CD4-positive, alpha-beta T cell treated with Interleukin-10 for 1 hour (primary cell): ENCODE data around the gene FZD7.

Source experiments
- DNase-seq: peaks from one replicate; pipeline ENCODE4 v3.0.0-alpha.2; 2020

Gene FZD7

DNA sequence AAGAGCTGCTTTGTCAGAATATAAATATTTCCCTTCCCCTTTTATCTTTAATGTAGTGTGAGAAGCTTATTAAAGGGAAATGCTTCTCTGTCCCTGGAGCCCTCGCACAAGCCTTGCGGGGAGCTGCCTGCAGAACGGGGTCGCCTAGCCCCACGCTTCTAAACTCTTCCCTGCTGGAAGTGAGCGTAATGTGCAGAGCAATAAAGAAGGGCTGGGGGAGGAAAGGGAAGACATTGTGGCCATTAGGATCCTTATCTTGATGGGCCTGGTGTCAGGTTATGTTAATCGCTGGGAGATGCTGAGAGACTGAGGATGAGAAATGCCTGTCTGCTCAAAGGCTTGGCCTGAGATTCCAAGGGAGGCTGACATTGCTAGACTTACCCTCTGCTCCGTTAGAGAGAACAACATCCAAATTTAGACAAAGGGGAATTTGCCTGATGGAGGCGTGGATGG lies 18.9 kb upstream of the FZD7 start:
- no peak for DNase-seq

DNA sequence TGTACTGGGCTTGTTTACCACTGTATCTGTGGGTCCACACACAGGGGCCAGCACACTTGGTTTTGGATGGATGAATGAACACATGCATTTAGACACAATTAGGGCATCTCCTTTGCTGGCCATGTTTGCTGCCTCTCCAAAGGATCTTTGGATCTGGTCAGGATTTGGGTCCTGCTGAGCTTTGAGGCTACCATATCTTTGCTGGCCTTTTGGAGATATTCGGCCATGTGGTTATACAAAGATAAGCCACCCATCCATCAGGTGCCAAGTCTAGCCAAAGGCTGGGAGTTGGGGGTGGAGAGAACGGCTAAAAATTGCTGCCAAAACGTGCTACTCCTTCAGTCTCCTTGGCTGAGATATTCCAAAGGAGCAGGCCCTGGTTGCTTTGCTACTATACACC lies 18.2 kb upstream of the FZD7 start:
- DNase-seq, result no peak

DNA sequence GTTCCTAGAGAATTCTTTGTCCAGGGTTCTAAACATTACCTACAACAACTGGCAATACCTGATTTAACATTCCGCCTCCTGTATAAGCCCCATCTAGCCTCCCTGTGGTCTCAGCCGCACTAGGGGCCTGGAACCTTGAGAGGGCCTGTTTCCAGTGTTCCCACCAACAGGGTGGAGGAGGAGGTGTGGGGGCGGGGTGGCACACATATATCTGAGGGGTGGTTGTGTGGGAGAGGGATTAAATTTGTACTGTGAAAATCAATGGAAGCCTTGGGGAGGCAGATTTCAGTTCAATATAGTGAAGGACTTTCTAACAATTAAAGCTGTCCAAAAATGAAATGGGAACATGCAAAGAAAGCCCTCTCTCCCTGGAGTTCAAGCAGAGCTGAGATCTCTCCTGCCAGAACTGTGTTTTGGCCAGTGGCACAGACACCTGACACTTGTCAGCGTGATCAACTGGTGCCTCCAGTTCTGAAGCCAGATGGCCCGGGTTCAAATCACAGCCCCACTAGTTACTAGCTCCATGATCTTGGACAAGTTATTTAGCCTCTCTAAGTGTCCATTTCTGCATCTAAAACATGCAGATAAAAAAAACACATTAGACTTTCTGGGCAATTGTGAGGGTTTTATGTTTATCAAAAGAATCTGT lies 17.0 kb upstream of the FZD7 start:
- DNase-seq, result no peak

DNA sequence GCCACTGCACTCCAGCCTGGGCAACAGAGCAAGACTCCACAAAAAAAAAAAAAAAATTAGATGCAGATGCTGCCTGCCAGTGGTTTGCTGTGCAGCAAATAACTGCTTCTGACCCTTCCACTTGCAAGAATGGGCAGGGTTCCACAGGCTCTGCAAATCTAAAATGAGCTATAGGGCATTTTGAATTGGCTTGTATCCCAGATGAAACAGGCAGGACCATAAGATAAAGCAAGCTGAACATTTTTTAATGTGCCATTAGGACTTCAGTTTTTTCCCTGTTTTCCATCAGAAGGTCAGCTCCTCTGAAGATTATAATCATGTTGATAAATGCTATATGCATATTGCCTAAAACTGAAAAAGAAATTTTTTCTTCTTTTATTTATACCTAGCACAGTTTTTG lies 15.7 kb upstream of the FZD7 start:
- no peak for DNase-seq

DNA sequence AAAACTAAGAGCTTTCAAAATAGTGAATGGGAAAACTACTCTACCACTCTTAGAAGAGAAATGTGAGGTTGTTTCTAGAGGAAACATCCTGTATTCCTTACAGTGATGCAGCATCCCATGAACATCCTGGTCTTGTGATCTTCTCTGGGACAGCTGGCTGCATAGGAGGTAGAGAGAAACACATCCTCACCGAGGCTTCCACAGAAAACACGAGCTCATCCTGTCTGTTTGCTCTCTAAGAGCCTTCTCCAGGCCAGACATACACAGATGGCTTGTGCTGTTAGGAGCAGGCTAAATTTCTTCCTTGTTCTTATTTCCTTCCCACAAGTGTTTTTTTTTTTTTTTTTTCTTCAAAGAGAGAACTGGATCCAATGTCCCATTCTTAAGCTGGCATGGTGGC lies 14.7 kb upstream of the FZD7 start:
- DNase-seq, result no peak

DNA sequence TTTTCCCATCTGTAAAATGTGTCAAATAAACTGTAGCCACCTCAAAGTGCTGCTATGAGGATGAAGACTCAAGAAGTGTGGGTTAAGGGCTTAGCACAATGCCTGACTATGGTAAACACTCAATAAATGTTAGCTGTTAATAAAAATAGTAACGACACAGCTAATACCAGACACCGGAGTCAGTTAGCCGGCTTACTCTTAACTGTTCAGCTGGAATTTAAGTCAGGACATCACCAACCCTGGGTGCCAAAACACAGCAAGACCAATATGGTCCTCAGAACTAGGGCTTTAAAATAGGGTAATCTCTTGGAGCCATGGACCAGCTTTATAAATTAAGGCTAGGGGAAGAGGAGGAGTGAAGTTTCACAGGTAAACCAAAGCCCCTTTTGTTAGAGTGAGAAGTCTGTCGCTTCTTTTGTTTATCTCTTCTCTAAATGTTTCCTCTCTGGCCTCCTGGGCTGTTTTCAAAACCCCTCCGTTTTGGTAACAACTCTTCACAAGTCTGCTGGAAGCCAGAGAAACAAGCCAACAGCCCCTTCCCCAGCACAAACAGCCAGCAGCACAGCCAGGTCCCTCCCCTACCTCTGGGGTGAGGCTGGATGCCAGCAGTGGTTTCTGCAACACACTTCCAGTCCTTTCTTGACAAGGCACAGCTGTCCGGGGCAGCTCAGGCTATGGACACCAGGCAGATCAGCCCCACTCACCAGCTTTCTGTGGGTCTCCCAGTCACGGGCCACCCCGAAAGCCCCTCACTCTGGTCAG lies 13.8 kb upstream of the FZD7 start:
- no peak for DNase-seq

DNA sequence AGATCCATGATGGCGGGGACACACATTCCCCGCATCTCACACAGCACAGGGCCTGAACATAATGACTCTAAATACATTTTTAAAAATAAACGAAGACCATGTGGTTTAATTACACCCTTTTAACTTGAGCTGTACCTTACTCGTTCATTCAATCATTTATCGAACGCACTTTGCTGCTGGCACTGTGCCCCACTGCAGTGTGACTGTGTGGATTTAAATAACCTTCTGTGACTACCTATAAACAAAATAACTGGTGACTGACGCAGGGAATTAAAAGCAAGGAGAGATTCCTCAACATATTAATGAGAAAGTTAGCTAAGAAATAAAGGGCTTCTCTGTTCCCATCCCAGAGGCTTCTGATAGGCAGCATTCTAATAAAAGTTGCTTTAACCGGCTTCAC lies 10.9 kb upstream of the FZD7 start:
- DNase-seq, result no peak

DNA sequence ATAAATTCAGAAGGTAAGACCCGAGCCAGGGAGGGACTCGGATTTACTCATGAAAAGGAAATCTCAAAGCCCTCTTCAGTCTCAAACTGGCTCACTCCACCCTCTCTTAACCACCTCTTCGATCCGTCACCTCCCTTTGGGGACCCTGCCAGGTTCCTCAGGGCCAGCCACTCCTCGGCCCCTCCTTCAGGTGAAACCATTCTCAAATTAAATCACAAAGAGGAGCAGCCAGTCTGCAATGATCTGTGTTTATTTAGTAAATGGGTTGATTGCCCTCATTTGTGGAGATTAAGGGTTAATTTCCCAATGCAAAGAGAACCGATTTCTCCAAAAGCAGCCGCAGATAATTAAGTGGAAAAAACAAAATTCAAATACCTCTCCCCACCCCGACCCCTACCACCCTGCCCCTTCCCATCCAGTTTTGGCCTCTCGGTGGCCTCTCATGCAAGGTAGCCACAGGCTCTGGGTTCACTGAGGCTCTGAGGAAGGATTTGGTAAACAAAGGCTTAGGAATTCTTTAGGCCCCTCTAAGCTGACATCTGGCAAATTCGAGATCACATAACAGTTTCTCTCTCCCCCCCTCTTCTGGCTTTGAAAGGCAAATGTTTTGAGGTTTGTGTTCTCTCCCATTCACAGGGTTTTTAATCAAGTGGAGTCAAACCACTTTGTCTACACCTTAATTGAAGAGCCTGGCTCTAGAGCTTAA lies 10.3 kb upstream of the FZD7 start:
- DNase-seq, result no peak

DNA sequence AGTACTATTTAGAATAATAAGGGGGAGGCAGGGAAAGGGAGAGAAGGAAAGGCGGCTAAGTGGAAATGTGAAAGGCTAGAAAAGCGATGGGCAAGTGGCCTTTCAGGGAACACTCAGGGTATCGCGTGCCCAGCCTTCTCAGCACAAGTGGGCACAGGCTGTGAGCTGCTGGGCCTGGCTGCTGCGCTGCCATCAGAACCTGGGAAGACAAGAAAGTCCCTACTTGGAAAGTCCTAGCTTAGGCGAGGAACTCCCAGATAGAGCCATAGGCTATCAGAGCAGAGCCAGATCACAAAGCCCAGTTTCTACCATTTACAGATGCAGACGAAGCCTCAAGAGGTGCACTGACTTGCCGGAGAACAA lies 9.8 kb upstream of the FZD7 start:
- no peak for DNase-seq

DNA sequence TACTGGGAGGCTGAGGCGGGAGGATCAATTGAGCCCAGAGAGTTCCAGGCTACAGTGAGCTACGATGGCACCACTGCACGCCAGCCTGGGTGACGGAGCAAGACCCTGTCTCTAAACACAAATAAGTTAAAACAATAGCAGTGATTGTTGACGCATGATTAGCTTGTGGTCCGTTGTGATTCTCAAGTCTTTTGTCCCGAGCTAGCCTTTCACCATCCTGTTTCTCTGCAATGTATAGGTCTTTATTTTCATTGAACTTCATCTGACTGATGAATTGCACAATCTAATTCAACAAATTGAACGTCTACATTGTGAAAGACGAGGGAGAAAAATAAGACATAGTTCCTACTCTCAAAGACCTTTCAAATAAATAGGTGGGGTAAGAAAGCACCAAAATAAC lies 8.8 kb upstream of the FZD7 start:
- no peak for DNase-seq

DNA sequence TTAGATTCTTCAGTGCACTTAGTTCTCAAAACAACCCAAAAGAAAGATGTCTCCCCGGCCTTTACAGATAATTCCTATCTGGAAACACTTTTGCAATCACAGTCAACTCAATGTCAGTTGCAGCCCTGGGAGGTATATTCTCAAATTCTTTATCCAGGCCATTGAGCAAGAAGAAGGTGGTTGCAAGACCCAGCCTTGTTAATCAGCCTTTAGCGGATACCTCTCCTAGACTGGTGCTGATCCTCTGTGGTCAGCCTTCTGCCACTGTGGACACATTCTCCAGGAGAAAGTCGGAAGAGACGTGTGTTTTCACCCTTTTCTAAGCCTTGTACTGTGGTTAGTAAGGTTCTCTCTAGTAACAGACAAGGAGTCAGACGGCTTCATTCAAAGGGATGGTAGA lies 7.8 kb upstream of the FZD7 start:
- DNase-seq, result no peak

DNA sequence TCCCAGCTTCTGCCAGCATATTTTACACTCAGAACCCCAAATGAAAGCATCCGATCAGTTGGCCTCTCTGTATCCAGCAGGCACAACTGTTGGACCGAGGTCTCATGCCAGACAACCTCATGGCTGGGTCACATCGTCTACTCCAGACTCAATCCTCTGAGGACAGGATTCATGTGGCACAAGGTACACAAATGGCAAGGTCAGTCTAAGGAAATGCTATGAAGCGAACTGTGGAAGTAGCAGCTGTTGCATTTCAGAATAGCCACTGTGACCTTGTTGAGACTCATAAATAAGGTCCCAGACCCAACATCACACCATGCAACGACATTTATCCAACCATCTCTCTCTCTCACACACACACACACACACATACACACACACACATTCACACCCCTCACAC lies 7.1 kb upstream of the FZD7 start:
- no peak for DNase-seq

DNA sequence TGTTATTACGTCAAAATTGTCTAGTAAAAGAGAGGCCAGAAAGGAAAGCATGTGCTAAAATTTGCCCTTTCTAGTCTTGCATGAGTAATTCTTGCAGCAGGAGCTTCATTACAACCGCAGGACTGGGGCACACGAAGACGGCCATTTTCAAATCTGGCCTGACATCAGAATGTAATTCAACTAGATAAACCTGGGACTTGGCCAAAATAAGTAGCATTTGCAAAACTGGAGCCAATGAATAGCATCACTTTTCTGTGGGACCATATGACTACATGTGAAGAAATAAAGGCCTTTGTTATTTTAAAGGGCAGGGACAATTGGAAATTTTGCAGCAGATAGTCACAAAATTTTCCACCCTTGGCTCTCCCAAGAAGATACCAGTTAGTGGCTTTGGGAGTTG lies 3.0 kb upstream of the FZD7 start:
- no peak for DNase-seq

DNA sequence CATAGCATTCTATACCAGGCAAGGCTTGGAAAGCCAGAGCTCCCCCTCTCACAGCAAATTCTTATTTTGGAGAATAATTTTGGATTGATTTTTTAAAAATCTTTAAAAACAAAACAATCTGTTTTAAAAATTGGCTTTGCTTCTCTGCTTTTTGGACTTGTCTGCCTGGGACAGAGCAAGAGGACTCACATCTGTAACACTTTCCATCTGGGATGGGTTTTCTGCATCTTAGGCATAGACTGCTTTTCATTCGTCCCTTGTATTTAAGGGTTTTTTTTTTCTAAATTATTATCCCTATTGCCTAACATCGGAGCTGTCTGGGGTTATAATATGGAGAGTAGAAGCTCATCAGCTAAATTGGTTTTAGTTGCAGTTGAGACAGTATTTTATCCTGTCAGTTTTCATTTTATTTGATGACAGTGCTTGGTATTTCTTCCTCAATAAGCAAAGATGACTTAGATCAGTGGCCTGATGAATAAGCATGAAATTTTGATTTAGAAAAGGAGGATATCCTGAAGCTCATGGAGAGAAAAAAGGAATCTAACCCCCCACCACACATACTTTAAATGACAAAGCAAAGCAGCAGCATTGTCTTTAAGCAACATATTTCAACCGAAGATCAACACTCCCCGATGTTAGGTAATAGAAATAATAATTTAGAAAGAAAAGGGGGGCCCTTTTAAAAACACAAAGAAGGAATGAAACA lies 2.3 kb upstream of the FZD7 start:
- DNase-seq, result no peak

DNA sequence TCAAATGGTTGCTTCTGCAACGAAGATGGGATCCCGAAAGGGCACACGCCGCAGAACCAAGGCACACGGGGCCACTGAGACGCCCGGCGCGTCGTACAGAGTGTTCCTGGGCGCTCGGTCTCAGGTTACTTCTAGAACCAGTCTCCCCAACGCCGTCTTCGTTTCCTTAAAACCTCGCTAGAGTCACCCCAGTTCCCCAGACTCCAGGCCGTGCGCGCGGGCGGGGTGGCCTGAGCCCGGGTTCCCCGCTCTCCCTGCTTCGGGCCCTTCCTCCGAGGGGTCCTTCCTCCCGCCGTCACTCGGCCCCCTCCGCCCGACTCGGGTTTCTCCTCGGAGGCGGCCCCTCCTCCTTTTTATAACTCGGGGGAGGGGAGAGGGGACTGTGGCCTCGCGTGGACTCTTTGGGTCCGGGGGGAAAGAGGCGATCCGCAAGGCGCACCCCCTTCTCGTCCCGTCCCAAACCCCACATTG lies 774 bp upstream of the FZD7 start:
- DNase-seq, result peak; percentile 33

DNA sequence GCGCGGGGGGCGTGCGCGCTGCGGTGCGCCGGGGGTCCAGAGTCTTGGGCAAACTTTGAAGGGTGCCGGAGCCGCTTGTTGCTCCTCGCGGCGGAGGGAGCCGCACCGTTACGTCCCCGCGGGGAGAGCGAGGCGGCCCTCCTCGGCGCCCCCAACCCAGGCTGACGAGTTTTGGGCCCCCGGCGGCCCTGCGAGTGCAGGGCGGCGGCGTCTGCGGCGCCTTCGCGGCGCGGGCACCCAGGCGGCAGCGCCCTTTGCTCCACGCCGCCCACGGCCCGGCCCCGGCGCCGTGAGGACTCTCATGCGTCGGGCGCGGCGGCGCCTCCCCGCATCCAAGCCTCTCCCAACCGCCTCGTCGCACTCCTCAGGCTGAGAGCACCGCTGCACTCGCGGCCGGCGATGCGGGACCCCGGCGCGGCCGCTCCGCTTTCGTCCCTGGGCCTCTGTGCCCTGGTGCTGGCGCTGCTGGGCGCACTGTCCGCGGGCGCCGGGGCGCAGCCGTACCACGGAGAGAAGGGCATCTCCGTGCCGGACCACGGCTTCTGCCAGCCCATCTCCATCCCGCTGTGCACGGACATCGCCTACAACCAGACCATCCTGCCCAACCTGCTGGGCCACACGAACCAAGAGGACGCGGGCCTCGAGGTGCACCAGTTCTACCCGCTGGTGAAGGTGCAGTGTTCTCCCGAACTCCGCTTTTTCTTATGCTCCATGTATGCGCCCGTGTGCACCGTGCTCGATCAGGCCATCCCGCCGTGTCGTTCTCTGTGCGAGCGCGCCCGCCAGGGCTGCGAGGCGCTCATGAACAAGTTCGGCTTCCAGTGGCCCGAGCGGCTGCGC lies 814 bp downstream of the FZD7 start:
- DNase-seq, result peak; percentile 26

DNA sequence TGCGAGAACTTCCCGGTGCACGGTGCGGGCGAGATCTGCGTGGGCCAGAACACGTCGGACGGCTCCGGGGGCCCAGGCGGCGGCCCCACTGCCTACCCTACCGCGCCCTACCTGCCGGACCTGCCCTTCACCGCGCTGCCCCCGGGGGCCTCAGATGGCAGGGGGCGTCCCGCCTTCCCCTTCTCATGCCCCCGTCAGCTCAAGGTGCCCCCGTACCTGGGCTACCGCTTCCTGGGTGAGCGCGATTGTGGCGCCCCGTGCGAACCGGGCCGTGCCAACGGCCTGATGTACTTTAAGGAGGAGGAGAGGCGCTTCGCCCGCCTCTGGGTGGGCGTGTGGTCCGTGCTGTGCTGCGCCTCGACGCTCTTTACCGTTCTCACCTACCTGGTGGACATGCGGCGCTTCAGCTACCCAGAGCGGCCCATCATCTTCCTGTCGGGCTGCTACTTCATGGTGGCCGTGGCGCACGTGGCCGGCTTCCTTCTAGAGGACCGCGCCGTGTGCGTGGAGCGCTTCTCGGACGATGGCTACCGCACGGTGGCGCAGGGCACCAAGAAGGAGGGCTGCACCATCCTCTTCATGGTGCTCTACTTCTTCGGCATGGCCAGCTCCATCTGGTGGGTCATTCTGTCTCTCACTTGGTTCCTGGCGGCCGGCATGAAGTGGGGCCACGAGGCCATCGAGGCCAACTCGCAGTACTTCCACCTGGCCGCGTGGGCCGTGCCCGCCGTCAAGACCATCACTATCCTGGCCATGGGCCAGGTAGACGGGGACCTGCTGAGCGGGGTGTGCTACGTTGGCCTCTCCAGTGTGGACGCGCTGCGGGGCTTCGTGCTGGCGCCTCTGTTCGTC lies 1.7 kb downstream of the FZD7 start:
- DNase-seq, result peak; percentile 26

DNA sequence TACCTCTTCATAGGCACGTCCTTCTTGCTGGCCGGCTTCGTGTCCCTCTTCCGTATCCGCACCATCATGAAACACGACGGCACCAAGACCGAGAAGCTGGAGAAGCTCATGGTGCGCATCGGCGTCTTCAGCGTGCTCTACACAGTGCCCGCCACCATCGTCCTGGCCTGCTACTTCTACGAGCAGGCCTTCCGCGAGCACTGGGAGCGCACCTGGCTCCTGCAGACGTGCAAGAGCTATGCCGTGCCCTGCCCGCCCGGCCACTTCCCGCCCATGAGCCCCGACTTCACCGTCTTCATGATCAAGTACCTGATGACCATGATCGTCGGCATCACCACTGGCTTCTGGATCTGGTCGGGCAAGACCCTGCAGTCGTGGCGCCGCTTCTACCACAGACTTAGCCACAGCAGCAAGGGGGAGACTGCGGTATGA lies 2.3 kb downstream of the FZD7 start:
- DNase-seq, result no peak

DNA sequence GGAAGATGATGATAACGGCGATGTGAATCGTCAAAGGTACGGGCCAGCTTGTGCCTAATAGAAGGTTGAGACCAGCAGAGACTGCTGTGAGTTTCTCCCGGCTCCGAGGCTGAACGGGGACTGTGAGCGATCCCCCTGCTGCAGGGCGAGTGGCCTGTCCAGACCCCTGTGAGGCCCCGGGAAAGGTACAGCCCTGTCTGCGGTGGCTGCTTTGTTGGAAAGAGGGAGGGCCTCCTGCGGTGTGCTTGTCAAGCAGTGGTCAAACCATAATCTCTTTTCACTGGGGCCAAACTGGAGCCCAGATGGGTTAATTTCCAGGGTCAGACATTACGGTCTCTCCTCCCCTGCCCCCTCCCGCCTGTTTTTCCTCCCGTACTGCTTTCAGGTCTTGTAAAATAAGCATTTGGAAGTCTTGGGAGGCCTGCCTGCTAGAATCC lies 3.0 kb downstream of the FZD7 start:
- no peak for DNase-seq

DNA sequence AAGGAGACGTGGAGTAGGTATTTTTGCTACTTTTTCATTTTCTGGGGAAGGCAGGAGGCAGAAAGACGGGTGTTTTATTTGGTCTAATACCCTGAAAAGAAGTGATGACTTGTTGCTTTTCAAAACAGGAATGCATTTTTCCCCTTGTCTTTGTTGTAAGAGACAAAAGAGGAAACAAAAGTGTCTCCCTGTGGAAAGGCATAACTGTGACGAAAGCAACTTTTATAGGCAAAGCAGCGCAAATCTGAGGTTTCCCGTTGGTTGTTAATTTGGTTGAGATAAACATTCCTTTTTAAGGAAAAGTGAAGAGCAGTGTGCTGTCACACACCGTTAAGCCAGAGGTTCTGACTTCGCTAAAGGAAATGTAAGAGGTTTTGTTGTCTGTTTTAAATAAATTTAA lies 3.4 kb downstream of the FZD7 start:
- no peak for DNase-seq

DNA sequence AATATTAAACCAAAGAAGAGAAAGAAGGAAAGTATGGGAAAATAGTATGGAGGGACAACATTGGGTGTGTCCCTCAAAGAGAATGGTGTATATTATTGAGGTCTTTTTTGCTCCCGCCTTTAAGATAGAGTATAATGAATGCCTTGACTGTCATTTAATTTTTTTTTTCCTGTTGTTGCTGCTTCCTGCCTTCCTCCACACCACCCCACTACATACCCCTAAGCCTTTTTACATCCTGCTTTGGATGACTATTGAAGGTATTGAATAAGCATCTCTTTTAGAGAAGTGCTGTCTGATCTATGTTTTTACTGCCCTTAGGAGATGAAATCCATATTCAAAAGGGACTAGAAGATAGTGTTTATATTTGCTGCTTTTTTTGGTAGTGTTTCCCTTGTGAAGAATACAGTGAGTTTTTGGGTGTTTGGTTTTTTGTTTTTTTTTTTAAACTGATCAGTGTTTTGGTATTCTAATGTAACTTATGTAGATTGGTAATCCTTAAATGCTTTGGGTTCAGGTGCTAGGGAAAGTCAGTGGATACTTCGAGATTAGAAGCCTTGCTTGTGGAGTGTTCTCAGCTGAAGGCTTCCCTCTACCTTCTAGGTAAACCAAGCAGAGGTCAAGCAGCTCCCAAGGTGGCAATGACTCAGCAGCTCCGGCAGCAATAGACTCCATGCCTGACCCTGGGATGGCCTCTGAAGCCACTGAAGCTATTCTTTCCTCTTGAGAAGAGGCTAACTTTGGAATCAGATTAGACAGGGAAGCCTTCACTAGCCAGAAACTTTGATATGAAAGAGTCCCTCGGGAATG lies 5.0 kb downstream of the FZD7 start:
- no peak for DNase-seq
